HG03139 (cell line): ENCODE measurements around the gene PEAK3.

Experiments used
- ATAC-seq: cut with Tn5 transposase; IDR thresholded peaks from one replicate; pipeline ENCODE4 v1.9.1; 2021; ENCODE audit not compliant: unreplicated experiment

Gene PEAK3

DNA sequence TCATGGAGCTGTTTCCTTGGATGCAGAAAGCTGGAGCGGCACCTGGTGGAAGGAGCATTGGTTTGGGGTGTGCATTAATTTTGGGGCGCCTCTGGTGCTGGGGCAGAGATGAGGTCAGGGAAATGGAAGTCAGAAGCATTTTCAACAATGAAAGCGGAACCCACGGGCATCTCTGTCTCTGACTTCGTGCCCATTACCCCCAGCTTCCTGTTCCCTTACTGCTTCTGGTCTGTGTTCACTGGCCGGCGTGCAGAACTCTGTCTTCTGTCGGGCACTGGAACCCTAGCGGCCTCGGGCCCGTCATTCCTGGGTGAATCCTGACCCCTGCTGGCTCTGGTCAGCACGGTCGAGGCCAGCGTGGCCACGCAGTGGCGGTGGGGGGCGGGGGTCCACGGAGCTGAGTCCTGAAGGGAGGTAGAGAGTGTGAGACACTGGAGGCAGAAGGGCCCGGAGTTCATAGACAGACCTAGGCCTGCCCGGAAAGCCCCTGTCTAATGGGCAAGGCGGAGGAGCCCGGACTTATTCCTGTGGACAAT, 33.9 kb upstream of the PEAK3 start:
- no peak for ATAC-seq

DNA sequence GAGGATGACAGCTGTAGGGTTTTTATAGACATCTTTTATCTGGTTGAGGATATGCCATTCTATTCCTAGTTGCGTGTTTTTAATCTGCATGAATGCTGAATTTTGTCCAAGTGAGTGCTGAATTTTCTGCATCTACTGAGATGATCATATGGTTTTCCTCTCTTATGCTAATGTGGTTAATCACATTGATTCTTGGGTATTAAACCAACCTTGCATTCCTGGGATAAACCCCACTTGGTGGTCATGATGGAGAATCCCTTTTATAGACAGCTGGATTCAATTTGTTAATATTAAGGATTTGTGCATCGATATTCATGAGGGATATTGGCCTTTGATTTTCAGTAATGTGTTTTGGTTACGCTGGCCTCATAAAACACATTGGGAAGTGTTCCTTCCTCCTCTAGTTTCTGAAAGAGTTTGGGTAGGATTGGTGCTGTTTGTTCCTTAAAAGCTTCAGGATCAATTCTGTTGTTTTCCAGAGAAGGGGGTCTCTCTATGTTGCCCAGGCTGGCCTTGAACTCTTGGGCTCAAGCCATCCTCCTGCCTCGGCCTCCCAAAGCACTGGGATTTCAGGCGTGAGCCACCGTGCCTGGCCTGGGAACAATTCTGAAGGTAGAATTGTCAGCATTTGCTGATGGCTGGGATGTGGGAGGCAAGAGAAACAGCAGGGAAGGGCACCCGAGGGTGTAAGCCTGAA, 33.3 kb upstream of the PEAK3 start:
- ATAC-seq, result no peak

DNA sequence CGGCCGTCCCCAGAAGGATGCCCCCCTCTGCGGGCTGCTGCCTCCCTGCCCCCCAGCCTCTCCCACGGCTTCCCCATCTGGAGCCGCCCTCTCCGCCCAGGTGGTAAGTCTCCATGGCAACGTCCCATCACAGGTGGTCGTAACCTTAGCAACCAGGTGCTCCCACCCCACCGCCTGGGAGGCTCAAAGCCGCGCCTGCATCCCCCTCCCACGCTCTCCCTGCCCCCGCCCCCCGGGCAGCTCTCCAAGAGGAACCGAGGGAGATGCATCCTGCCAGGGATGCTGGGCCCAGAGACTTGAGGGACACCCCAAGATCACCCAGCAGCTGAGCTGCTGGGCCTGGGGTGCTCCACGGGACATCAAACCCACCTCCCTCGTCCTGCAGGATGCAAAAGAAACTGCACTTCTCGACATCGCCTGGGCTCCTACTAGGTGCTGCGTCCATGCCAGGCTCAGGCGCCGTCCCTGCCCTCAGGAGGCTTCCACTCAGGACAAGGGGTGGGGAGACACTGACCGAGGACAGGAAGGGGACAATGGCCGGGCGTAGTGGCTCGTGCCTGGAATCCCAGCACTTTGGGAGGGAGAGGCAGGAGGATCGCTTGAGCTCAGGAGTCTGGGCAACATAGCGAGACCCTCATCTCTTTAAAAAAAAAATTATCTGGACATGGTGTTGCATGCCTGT, 31.0 kb upstream of the PEAK3 start:
- no peak for ATAC-seq

DNA sequence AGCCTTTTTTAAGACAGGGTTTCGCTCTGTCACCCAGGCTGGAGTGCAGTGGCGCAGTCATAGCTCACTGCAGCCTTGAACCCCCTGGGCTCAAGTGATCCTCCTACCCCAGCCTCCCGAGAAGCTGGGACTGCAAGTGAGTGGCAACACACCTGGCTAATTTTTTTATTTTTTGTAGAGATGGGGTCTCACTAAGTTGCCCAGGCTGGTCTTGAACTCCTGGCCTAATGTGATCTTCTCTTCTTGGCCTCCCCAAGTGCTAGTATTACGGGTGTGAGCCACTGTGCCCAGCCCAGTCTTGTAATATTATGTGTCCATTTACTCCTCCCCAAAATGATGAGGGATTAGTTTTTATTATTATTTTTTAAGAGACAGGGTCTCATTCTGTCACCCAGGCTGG, 29.1 kb upstream of the PEAK3 start:
- no peak for ATAC-seq

DNA sequence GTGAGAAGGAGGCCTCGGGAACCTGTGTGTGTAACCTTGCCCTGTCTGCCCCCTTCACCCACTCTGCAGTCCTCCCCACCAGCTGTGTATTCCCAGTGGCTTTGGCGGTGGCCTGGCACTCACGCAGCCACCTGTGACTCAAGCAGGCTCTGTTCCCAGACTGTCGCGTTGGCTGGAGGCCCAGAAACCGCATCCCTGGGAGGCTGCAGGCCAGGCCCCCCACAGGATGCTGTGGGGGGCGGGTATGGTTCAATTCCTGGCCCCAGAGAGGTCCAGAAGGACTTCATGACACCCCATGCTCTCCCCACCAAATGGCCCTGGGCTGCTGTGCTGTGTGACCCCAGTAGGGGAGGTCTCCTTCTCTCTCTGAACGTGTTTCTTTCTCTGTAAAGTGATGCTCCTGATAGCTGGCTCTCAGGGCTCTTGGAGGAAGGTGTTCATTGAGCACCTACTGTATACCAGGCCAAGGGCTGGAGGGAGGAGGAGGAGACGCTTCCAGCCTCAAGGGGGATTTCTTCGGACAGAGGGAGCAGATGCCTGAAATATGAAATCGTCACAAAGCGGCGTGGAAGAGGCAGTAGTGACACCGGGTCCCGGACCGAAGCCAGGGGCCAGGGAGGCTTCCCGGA, 27.9 kb upstream of the PEAK3 start:
- no peak for ATAC-seq

DNA sequence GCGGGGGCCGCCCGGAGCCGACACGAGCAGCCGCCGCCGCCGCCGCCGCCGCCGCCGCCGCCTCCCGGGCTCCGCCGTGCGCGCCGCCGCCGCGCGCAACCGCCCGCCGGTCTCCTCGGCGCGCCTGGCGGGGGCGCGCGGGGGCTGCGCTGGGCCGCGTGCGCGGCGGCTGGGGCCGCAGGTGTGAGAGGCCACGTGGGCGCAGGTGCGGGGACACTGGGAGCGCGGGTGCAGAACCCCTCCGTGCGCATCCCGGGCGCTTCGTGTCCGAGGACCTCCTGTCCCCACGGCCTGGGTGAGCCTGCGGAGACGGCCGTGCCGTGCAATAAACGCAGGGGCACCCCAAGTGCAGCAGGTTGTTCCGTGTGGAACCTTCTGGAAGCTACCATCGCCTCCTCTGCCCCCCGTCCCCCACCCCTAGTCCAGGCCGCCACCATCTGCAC, 26.2 kb upstream of the PEAK3 start, which contains the start of gene LINGO3:
Gene LINGO3, minus strand, starts transcription at position 41 of the 443 bp plus-strand sequence. CDS start 16,378 bp downstream, outside the sequence.
- ATAC-seq, result no peak

DNA sequence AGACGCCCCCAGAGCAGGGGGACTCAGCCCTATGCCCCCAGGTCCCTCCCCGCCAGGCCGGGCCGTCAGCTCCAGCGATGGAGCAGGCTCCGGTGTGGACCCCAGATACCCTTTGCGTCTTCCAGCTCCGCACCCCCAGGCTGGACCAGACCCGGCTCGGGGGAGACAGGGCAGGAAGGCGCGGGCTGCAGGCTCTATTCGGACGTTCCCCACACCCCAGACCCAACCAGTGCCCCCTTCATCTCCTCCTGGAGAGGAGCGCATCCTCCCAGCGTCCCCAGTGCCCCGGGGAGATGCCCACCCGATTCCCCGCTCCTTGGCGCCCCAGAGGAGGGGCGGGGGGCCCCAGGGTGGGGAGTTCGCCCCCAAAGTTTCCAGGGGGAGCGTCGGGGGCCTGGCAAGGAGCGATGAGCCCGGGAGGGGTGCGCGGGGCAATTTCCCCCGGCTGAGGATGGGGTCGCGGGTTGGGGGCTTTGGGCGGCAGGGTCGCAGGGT, 25.6 kb upstream of the PEAK3 start:
- no peak for ATAC-seq

DNA sequence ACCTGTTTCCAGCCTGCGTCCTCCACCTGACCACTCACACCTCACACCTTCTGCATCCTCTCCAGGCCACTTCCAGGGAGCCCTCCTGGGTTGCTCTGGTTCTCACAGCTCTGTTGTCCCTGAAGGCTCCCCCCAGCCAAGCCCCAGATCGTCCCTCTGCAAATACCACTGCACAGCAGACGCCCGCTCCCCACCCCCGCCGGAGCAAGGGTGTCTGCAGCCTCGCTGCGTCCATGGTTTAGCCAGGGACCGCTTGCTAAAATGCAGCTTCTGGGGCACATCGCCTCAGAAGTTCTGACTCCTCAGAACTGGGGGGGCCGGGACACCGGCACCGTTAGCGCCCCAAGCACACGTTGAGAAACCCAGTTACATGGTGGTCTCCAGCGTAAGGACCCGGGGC, 25.0 kb upstream of the PEAK3 start:
- ATAC-seq, result no peak

DNA sequence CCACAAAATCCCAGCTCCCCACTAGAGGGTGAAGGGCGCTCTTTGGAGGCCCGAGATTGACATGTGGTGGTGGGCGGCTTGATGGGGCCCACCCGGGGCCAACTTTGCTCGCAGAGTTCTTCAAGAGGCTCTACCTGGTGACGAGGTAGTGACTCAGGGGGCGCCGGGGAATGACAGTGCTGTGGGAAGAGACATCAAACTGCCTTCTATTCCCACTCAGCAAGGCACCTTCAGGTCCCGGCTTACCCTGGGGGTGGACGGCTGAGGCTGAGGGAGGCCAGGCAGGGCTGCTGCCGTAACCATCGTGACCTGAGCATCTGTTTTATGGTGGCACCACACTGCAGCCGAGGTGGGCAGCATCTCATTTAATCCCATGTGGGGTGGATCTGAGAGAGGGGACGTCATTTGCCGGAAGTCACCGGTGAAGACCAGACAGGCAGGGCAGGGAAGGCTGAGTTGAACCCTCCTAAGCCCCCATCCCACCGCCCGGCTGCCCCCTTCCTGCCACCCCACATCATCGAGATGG, 24.4 kb upstream of the PEAK3 start:
- ATAC-seq, result no peak

DNA sequence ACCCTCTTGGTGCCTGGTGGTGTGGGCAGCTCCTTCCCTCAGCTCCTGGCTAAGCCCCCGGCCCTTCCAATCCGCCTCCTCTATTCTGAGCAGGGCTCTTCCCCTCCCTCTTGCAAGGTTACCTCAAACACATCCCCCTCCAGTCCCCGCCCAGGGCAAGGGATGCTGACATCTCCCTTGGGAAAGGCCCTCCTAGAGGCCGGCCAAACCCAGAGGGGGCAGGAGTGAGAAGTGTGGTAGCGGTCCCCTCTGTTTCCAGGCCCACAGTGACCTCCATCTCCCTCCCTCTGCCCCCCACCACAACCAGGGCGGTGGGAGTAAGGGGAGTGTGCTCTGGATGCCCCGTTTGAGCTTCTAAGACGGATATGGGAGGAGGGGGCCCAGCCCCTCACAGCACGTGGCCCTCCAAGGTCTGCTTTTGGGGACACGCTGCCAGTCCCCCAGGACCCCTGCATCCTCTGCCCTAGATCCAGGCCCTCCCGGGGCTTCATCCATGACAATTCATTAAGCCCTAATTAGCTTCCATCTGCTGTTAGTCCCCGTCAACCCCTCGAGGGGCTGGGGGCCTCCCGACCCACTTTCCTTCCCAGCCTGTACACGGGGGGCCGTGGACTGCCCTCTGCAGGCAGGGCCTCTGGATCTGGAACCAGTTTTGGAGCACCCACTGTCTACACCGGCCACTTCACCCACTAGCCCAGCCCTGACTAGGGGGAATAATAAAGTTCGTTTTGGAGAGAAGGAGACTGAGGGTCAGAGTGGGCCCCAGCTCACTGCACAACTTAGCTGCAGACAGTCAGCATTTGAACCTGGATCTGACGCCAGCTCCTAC, 23.7 kb upstream of the PEAK3 start:
- ATAC-seq, result no peak

DNA sequence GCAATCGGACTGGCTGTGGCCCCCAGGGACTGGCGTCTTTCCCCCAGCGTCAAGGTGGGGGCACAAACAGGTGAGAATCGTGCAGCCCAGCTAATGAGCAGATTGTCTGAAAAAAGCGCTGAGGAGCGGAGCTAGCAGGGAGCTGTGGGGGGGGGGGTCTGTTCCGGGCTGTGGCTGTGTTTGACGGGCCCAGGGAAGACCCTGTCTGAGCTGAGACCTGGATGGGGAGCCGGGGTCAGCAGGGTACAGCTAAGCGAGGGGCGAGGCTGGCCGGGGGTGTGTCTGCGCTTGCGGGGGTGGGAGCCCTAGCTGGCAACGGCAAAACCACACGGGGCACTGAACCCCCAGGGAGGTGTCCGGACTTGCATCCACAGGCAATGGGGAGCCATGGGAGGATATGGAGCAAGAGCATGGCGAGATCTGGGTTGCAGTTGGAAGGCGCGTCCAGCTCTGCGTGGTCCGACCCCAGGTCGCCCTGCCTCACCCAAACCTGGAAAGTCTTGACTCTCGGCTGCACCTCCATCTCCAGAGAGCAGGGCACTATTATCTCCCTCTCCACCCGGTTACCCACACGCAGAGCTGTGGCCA, 21.3 kb upstream of the PEAK3 start:
- ATAC-seq, result no peak

DNA sequence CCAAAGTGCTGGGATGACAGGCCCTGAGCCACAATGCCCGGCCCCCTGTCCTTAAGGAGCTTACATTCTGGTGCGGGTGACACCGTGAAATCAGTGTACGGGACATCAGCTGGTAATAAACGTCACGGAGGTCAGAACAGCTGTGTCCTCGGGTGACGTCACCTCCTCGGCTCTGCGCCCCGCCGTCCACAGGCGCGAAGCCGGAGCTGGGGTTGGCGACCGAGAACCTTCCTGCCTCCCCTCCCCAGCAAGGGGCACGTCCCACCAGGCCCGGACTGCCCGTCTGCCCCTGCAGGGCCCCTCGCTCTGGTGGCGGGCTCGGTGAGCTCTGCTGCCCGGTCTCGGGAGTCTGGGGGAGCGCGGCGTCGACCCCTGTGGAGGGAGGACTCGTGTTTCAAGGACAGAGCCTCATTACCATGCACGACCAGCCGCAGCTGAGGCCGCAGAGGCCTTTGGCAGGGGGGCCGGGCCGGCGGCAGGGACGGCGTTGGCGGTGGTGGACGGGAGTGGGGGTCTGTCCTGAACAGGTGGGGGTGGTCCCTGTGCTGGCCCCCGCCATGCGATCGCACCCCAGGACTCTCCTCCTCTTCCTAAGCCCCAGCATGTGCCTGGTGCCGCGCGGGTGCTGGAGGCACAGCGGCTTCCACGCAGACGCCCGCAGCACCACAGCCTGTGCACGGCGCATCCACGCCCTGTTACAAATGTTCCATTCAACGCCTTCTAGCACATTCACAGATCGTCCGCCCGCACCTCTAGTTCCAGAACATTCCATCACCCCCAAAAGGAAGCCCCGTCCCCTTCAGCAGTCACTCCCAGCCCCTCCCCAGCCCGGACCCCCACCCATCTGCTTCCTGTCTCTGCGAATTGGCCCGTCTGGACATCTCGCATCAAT, 20.6 kb upstream of the PEAK3 start:
- no peak for ATAC-seq

DNA sequence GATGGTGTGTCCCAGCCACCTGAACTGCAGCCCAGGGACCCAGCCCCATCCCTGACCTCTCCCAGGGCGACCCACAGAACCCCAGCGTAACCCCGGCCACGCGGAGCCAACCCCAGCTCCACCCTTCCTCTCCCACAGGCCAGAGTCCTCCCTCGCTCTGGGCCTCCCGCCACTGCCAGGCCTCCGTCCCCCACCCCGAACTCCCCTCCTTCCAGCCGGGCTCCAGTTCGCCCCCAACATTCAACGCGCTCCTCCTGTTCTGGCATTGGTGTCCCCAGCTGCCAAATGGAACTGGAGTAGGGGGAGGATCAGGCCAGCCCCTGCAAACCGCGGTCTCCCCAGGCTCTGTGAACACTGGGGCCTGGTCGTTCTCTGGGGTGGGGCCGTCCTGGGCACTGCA, 18.6 kb upstream of the PEAK3 start:
- no peak for ATAC-seq

DNA sequence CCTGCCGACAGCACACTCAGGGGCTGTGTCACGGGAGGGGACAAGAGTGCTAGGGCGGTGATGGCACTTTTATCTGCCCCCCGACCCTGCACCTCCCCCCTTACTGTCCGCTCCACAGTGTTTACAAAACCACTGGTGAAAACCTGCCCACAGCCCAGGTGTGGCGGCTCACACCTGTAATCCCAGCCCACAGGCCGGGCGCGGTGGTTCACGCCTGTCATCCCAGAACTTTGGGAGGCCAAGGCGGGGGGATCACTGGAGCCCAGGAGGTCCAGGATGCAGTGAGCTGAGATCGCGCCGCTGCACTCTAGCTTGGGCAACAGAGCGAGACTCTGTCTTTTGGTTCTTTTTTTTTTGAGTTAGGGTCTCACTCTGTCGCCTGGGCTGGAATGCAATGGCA, 14.2 kb upstream of the PEAK3 start:
- ATAC-seq, result no peak

DNA sequence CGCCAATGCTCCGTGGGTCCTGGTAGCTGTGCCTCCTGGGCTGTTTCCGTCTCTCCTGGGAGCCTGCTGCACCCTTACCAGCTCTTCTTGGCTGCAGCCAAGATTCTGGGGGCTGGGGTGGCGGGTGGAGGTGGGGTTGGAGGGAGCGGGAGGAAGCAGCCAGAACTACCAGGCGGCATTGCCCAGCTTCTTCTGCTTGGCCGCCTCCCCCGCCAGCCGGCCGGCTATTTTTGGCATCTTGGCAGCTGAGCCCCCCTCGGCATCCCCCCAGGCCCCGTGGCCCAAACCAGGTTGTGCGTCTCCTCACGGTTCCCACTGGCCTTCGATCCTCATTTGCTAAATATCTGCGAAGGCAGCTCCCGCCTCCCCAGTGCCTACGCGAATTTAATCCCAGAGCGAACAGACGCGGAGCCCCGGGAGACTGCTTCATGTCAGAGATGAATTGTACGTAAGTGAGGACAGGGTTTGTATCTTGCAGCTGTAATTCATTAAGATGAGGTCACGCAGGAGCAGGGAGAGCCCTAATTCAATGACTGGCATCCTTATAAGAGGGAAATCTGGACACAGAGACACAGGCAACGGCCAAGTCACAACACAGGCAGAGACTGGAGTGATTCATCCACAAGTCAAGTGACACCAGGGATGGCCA, 12.8 kb upstream of the PEAK3 start:
- no peak for ATAC-seq

DNA sequence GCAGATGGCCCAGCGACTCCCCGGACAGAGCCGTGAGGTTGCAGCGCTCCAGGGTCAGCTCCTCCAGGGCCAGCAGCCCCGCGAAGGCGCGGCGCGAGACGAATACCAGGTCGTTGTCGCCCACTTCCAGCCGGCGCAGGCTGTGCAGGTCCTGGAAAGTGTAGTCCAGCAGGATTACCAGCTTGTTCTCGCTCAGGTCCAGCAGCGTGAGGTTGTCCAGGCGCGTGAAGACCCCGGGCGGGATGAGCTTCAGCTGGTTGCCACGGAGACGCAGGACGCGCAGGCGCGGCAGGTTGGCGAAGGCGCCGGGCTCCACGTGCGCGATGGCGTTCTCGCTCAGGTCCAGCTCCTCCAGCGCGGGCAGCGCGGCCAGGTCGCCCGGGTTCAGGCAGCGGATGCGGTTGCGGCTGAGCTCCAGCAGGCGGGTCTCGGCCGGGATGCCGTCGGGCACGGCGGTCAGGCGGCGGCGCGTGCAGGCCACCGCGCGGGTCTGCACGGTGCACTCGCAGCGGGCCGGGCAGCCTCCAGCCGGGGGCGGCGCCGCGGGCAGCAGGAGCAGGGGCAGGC, 9.3 kb upstream of the PEAK3 start:
- no peak for ATAC-seq

DNA sequence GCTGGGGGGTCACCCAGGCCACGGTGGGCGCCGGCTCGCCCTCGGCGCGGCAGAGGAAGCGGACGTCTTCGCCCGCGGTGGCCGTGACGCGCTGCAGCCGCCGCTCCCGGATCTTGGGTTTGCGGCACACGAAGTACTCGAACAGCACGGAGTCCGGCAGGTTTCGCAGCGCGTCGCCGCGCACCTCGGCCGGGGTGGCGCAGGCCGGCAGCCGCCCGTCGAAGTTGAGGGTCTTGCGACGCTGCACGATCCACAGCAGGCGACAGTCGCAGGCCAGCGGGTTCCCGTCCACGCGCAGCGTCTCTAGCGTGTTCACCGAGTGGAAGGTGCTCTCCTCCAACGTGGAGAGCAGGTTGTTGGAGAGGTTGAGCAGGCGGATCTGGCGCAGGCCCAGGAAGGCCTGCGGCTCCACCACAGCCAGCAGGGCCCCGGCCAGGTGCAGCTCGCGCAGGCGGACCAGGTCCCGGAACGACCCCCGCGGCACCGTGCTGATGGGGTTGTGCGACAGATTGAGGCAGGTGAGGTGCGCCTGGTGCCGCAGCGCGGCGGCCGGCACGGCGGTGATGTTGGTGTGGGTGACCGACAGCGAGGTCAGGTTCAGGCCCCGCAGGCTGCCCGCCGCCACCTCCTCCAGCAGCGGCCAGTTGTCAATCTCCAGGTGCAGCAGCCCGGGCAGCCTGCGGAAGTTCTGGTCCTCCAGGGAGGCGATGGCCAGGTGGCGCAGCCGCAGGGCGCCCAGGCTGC, 8.6 kb upstream of the PEAK3 start:
- ATAC-seq, result no peak
